ENCODE results near the gene TBC1D1. TPM values are rescaled to one million over a fixed set of nuclear protein-coding genes. Genes with fewer than 3 reads are reported as not detected.

Gene TBC1D1
- total and polyA plus RNA-seq, 2 of the 8 experiments (the other 6 are each of a cell fraction or from before 2014, with no cell fraction given), result 96.9 to 162 TPM

DNA sequence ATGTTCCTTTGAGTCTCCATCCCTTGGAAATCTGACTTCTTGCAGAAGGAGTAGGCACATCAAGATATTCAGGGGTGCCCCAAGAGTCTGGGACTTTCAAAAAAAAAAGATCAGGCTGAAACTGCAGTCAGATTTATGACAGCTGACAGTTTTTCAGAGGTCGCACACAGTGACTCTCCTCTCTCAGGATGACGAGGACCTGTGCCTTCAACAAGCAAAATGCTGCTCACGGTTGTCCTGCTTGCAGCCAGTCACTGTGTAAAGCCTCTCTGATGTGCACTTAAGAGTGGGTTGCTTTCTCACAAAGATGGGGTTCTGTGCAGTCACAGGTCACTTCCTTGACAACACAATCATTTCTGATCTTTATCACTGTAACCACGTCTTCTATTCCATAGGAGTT, 247.5 kb downstream of the TBC1D1 start:
- H3K27ac ChIP-seq (ENCODE audit: low read depth, low read length), result no peak overlapping the region
- H3K4me1 ChIP-seq (replicated peaks in 1 of 4; ENCODE audit: control insufficient read depth in 3 of 4, insufficient read depth in 4 of 4, low read length in 3 of 4), result no peaks in the 10 kb centered on the region
- no peak overlapping the region for H3K56ac ChIP-seq (replicated peaks; ENCODE audit: insufficient read length, low read depth, low read length)
- no peaks in the 10 kb centered on the region for H3K79me2 ChIP-seq (ENCODE audit: control insufficient read depth in 1 of 2, insufficient read depth in 2 of 2, low read length in 2 of 2)
- H4K5ac ChIP-seq (ENCODE audit: insufficient read length, low read depth, low read length), result no peak overlapping the region
- no peaks in the 10 kb centered on the region for H3K27me3 ChIP-seq (replicated peaks in 1 of 4; ENCODE audit: control insufficient read depth in 3 of 4, extremely low read depth in 1 of 4, insufficient read depth in 3 of 4, low read length in 3 of 4)
- no peak overlapping the region for H2BK5ac ChIP-seq (ENCODE audit: low read depth, low read length)
- POLR2A ChIA-PET (ENCODE audit: partially characterized antibody), result no interaction called here
- WGBS, 2 experiments (ENCODE audit: extremely low coverage in 1 of 2, insufficient coverage in 1 of 2, insufficient read length in 1 of 2, insufficient replicate concordance in 2 of 2, low coverage in 1 of 2, low lambda C conversion rate in 2 of 2, missing lambda C conversion rate in 1 of 2), result 92% methylated on average over 4 of the region's 4 CpGs; no CpG with 5 or more reads in 1 of the 2 experiments
- H3K4ac ChIP-seq (replicated peaks; ENCODE audit: insufficient read length, low read depth, low read length), result no peak overlapping the region
- no peak overlapping the region for H2BK12ac ChIP-seq (ENCODE audit: low read depth, low read length)
- no peaks in the 10 kb centered on the region for H3K9me3 ChIP-seq (ENCODE audit: insufficient read depth in 2 of 2, low read depth in 1 of 2, low read length in 1 of 2)
- no peak overlapping the region for H3K9ac ChIP-seq (replicated peaks in 1 of 4; ENCODE audit: extremely low read depth in 1 of 4, low read depth in 3 of 4, low read length in 3 of 4)
- H2AK5ac ChIP-seq (ENCODE audit: low read depth, low read length), result no peak overlapping the region
- no peaks in the 10 kb centered on the region for H3K23me2 ChIP-seq (ENCODE audit: low read depth, low read length)
- H2BK15ac ChIP-seq (ENCODE audit: low read length), result no peak overlapping the region
- FAIRE-seq (no peak), DNase-seq (ENCODE audit: low read depth in 1 of 2, low spot score in 2 of 2) (no peak)
- CTCF ChIA-PET (ENCODE audit: partially characterized antibody), result interaction anchor here (0.6 to 6.9 kb wide), 2 partner anchors 68 to 332 kb away, joined by 3 to 49 read pairs; no protein-coding TSS in a partner anchor
- H3K4me3 ChIP-seq (ENCODE audit: extremely low read depth in 1 of 4, insufficient read depth in 2 of 4, low read depth in 3 of 4, low read length in 4 of 4), result no peak overlapping the region
- no peak overlapping the region for H3K18ac ChIP-seq (ENCODE audit: extremely low read depth, low read length)
- H4K20me1 ChIP-seq (replicated peaks in 1 of 2; ENCODE audit: control insufficient read depth in 1 of 2, insufficient read depth in 2 of 2, low read length in 2 of 2), result peaks cover 0 to 2% of the 10 kb centered on the region in 2 experiments
- H3K36me3 ChIP-seq (ENCODE audit: control insufficient read depth in 2 of 4, insufficient read depth in 4 of 4, low read length in 3 of 4), result peaks cover 3 to 21% (median 13%) of the 10 kb centered on the region in 4 experiments; a peak in 6 of 8 replicates
- H3K14ac ChIP-seq (ENCODE audit: insufficient read length), result no peak overlapping the region
- no peak overlapping the region for H2BK120ac ChIP-seq (replicated peaks; ENCODE audit: low read depth, low read length)
- H3K4me2 ChIP-seq (ENCODE audit: insufficient read depth in 1 of 2, low read depth in 2 of 2, low read length in 2 of 2), result no peak overlapping the region
- H2BK20ac ChIP-seq (ENCODE audit: low read length), result no peak overlapping the region
- H3K79me1 ChIP-seq (ENCODE audit: low read depth, low read length), result no peaks in the 10 kb centered on the region
- no peak overlapping the region for H3K23ac ChIP-seq (ENCODE audit: insufficient read length)
- no peak overlapping the region for H4K91ac ChIP-seq (replicated peaks; ENCODE audit: insufficient read length, low read length)
- H2AFZ ChIP-seq (ENCODE audit: low read length), result no peak overlapping the region
- TF ChIP-seq NRF1 (IDR thresholded peaks at IDR 0.05; ENCODE audit: low read depth, low read length), result no peak
- no peak overlapping the region for H4K8ac ChIP-seq (ENCODE audit: extremely low read depth, insufficient read depth, low read length)
